H1 (cell line): ENCODE data around the gene FGR. TPM values are rescaled to one million over a fixed set of nuclear protein-coding genes. Genes with fewer than 3 reads are reported as not detected.
A peak's percentile ranks its signal among the peaks of the same experiment; 100 is the strongest.

Experiments
- CTCF ChIA-PET: fragments of 300-600 bp; sonication (Branson Sonifier 250); formaldehyde crosslinking; loops from one replicate; lab custom pipeline; 2021; ENCODE audit not compliant: partially characterized antibody; lab: Charles Lee
- POLR2A ChIA-PET: fragments of 300-600 bp; sonication (Branson Sonifier 250); formaldehyde crosslinking; loops from one replicate; lab custom pipeline; 2021; ENCODE audit warnings: inconsistent platforms; ENCODE audit not compliant: partially characterized antibody; lab: Charles Lee
- DNase-seq, 2 experiments: peaks; one replicate each; pipeline versions ENCODE4 v3.0.0 to v3.0.0-alpha.2; 2010 to 2022; ENCODE audit warnings: low spot score in 2 of 2, low read depth in 1 of 2, mixed read lengths in 1 of 2
- FAIRE-seq: peaks from 2 replicates; lab custom pipeline; 2011; peaks lifted over from hg19 to GRCh38; lab: Jason Lieb, UNC
- H2AFZ ChIP-seq: 2 replicates; pipeline ENCODE4 v1.8.1; 2012; ENCODE audit warnings: low read length, inconsistent platforms
- H2AK5ac ChIP-seq: 2 replicates; pipeline ENCODE4 v1.6.1; 2013; ENCODE audit warnings: low read depth, low read length
- H2BK120ac ChIP-seq: replicated peaks from 2 replicates; pipeline ENCODE3; 2013; ENCODE audit warnings: low read depth, low read length, inconsistent platforms
- H2BK12ac ChIP-seq: 2 replicates; pipeline ENCODE4 v1.6.1; 2013; ENCODE audit warnings: low read depth, low read length
- H2BK15ac ChIP-seq: 2 replicates; pipeline ENCODE4 v1.6.1; 2013; ENCODE audit warnings: low read length
- H2BK20ac ChIP-seq: 2 replicates; pipeline ENCODE4 v1.6.1; 2013; ENCODE audit warnings: low read length
- H2BK5ac ChIP-seq: 2 replicates; pipeline ENCODE4 v1.6.1; 2013; ENCODE audit warnings: low read depth, low read length
- H3K14ac ChIP-seq: 2 replicates; pipeline ENCODE4 v1.6.1; 2013; ENCODE audit warnings: inconsistent platforms; ENCODE audit not compliant: insufficient read length
- H3K18ac ChIP-seq: 2 replicates; pipeline ENCODE4 v1.6.1; 2013; ENCODE audit warnings: low read length; ENCODE audit errors: extremely low read depth
- H3K23ac ChIP-seq: 2 replicates; pipeline ENCODE4 v1.6.1; 2013; ENCODE audit warnings: inconsistent platforms; ENCODE audit not compliant: insufficient read length
- H3K23me2 ChIP-seq: 2 replicates; pipeline ENCODE4 v1.6.1; 2013; ENCODE audit warnings: low read depth, low read length
- H3K27ac ChIP-seq: 2 replicates; pipeline ENCODE4 v1.6.1; 2011; ENCODE audit warnings: low read depth, low read length, inconsistent platforms
- H3K27me3 ChIP-seq, 4 experiments: replicated peaks in 1 of 4; 1 replicate in 1 of 4; 2 replicates in 3 of 4; pipeline versions ENCODE4 v1.6.1 to v1.8.1; 2011 to 2013; ENCODE audit warnings: low read length in 3 of 4, mild to moderate bottlenecking in 3 of 4, inconsistent platforms in 2 of 4, mixed read lengths in 2 of 4, moderate library complexity in 1 of 4; ENCODE audit not compliant: control insufficient read depth in 3 of 4, insufficient read depth in 3 of 4; ENCODE audit errors: extremely low read depth in 1 of 4
- H3K36me3 ChIP-seq, 4 experiments: 2 replicates each; pipeline versions ENCODE4 v1.6.1 to v1.8.1; 2011 to 2013; ENCODE audit warnings: mild to moderate bottlenecking in 4 of 4, low read length in 3 of 4, moderate library complexity in 2 of 4, control low read depth in 1 of 4, inconsistent platforms in 1 of 4; ENCODE audit not compliant: insufficient read depth in 4 of 4, control insufficient read depth in 2 of 4
- H3K4ac ChIP-seq: replicated peaks from 2 replicates; pipeline ENCODE3; 2013; ENCODE audit warnings: low read length, low read depth, mixed read lengths, inconsistent platforms; ENCODE audit not compliant: insufficient read length
- H3K4me1 ChIP-seq, 4 experiments: replicated peaks in 1 of 4; 1 replicate in 1 of 4; 2 replicates in 3 of 4; pipeline versions ENCODE4 v1.6.1 to v1.8.1; 2011 to 2013; ENCODE audit warnings: low read length in 3 of 4, inconsistent platforms in 2 of 4, mixed read lengths in 1 of 4; ENCODE audit not compliant: insufficient read depth in 4 of 4, control insufficient read depth in 3 of 4
- H3K4me2 ChIP-seq, 2 experiments: 2 replicates each; pipeline versions ENCODE4 v1.6.1 to v1.8.1; 2011 to 2013; ENCODE audit warnings: low read depth in 2 of 2, low read length in 2 of 2, control low read depth in 1 of 2, inconsistent platforms in 1 of 2, mild to moderate bottlenecking in 1 of 2; ENCODE audit not compliant: insufficient read depth in 1 of 2
- H3K4me3 ChIP-seq, 4 experiments: fragments of 200-600, 300-600 bp in 1 of 4; sonication (generic), shearing (Covaris generic), sonication (Bioruptor Twin) in 1 of 4; 2 replicates each; pipeline versions ENCODE4 v1.5.1 to v1.8.1; 2011 to 2016; ENCODE audit warnings: low read length in 4 of 4, low read depth in 3 of 4, control low read depth in 2 of 4, inconsistent platforms in 2 of 4, mild to moderate bottlenecking in 2 of 4, mixed read lengths in 1 of 4, moderate library complexity in 1 of 4; ENCODE audit not compliant: insufficient read depth in 2 of 4; ENCODE audit errors: extremely low read depth in 1 of 4
- H3K56ac ChIP-seq: replicated peaks from 2 replicates; pipeline ENCODE3; 2013; ENCODE audit warnings: low read depth, mild to moderate bottlenecking, mixed read lengths, low read length, inconsistent platforms; ENCODE audit not compliant: insufficient read length
- H3K79me1 ChIP-seq: 2 replicates; pipeline ENCODE4 v1.6.1; 2013; ENCODE audit warnings: low read depth, low read length, control low read depth
- H3K79me2 ChIP-seq, 2 experiments: 2 replicates each; pipeline versions ENCODE4 v1.6.1 to v1.8.1; 2012 to 2013; ENCODE audit warnings: low read length in 2 of 2, mild to moderate bottlenecking in 2 of 2, inconsistent platforms in 1 of 2; ENCODE audit not compliant: insufficient read depth in 2 of 2, control insufficient read depth in 1 of 2
- H3K9ac ChIP-seq, 4 experiments: replicated peaks in 1 of 4; 1 replicate in 1 of 4; 2 replicates in 3 of 4; pipeline versions ENCODE4 v1.6.1 to v1.8.1; 2011 to 2013; ENCODE audit warnings: low read depth in 3 of 4, low read length in 3 of 4, control low read depth in 2 of 4, mild to moderate bottlenecking in 2 of 4, moderate library complexity in 2 of 4, inconsistent platforms in 1 of 4; ENCODE audit errors: extremely low read depth in 1 of 4
- H3K9me3 ChIP-seq, 2 experiments: 2 replicates each; pipeline versions ENCODE4 v1.6.1 to v1.8.1; 2012 to 2013; ENCODE audit warnings: mild to moderate bottlenecking in 2 of 2, moderate library complexity in 2 of 2, control low read depth in 1 of 2, inconsistent platforms in 1 of 2, low read depth in 1 of 2, low read length in 1 of 2, mixed read lengths in 1 of 2; ENCODE audit not compliant: insufficient read depth in 2 of 2
- H4K20me1 ChIP-seq, 2 experiments: replicated peaks in 1 of 2; 2 replicates each; pipeline versions ENCODE3 to v1.8.1; 2011 to 2013; ENCODE audit warnings: inconsistent platforms in 2 of 2, low read length in 2 of 2, mild to moderate bottlenecking in 1 of 2; ENCODE audit not compliant: insufficient read depth in 2 of 2, control insufficient read depth in 1 of 2
- H4K5ac ChIP-seq: 2 replicates; pipeline ENCODE4 v1.6.1; 2013; ENCODE audit warnings: low read length, low read depth, mixed read lengths, inconsistent platforms; ENCODE audit not compliant: insufficient read length
- H4K8ac ChIP-seq: 2 replicates; pipeline ENCODE4 v1.8.0; 2013; ENCODE audit warnings: mild to moderate bottlenecking, moderate library complexity, low read length, inconsistent platforms; ENCODE audit not compliant: insufficient read depth; ENCODE audit errors: extremely low read depth
- H4K91ac ChIP-seq: replicated peaks from 2 replicates; pipeline ENCODE3; 2013; ENCODE audit warnings: low read length, mixed read lengths, inconsistent platforms; ENCODE audit not compliant: insufficient read length
- CREB1 ChIP-seq: IDR thresholded peaks from 2 replicates; pipeline ENCODE4 v1.6.1; 2012; ENCODE audit warnings: inconsistent platforms
- JUN ChIP-seq: IDR thresholded peaks from 2 replicates; pipeline ENCODE4 v1.6.1; 2011; ENCODE audit warnings: low read depth, mild to moderate bottlenecking, improper control_type of control experiment, low read length
- RFX5 ChIP-seq: IDR thresholded peaks from 2 replicates; pipeline ENCODE4 v1.6.1; 2011; ENCODE audit warnings: low read depth, low read length, improper control_type of control experiment, borderline replicate concordance
- SIN3A ChIP-seq, 2 experiments: IDR thresholded peaks in 1 of 2; conservative IDR thresholded peaks in 1 of 2; 2 replicates each; pipeline ENCODE4 v1.6.1; 2011 to 2012; ENCODE audit warnings: low read length in 2 of 2, improper control_type of control experiment in 1 of 2, low read depth in 1 of 2, mild to moderate bottlenecking in 1 of 2
- SIRT6 ChIP-seq: IDR thresholded peaks from one replicate; pipeline ENCODE4 v1.7.1; 2012; ENCODE audit warnings: low read length, inconsistent platforms
- SRF ChIP-seq: IDR thresholded peaks from 2 replicates; pipeline ENCODE4 v1.6.1; 2011; ENCODE audit warnings: mild to moderate bottlenecking, low read depth, low read length, moderate library complexity
- WGBS, 2 experiments: shearing (Covaris generic) in 1 of 2; methylation state at CpG; one replicate each; pipeline versions ENCODE4 v1.1.6 to v1.1.7; 2013 to 2015; ENCODE audit warnings: low lambda C conversion rate in 2 of 2, mixed read lengths in 2 of 2, inconsistent platforms in 1 of 2, low coverage in 1 of 2, missing lambda C conversion rate in 1 of 2; ENCODE audit not compliant: insufficient replicate concordance in 2 of 2, insufficient coverage in 1 of 2, insufficient read length in 1 of 2; ENCODE audit errors: extremely low coverage in 1 of 2, missing lambda C conversion rate in 1 of 2; 5-methylcytosine and 5-hydroxymethylcytosine counted together
- polyA plus RNA-seq, 7 experiments: library from polyadenylated mRNA; depleted of rRNA in 3 of 7; stranded (reverse) in 5 of 7; unstranded in 2 of 7; fragments of >200 nt in 5 of 7; fragments of 200-250 nt in 2 of 7; gene quantifications; 1 replicate in 5 of 7; 2 replicates in 1 of 7; 4 replicates in 1 of 7; pipeline versions ENCODE4 v1.2.1 to v1.2.3, GENCODE V29; 2011 to 2013; ENCODE audit warnings: missing spikeins in 2 of 7, mixed read lengths in 2 of 7
- total RNA-seq: library from RNA; stranded (reverse); fragmentation: NEBNext Ultra II Directional; extraction: Animal tissue kit (Norgen Biotek cat#: 25700); gene quantifications from 2 replicates; pipeline ENCODE4 v1.2.1, GENCODE V29; 2021

Gene FGR
- total and polyA plus RNA-seq, 2 of the 8 experiments (the other 6 are each of a cell fraction or from before 2014, with no cell fraction given), result 0.22 to 0.95 TPM

DNA sequence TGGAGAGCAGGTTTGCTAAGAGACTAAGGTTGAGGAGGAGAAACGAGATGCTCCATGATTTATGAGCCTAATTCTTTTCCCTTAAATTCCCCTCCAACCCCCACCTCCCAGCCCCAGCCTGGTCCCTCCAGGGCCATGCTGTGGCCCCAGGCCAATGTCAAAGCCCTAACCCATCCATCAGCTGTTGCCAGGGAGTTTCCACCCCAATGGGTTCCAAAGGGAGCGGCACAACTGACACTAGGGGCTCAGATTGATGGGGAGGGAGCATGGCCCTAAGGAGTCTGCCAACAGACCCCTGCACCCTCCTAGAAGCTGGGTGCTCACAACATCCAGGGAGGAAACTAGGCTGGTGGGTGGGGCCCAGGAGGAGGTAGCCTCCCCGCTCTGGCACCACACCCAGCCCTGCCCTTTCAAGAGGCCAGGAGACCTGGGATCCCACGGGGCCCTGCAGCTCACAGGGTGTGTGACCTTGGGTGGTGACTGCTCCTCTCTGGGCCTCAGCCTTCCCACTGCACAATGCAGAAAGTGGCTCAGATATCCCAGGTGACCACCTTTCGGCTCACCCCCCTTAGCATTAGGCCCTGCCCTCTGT lies 44.0 kb downstream of the FGR start:
- Histone ChIP-seq H4K91ac (peak overlapping the region; percentile 17), H4K8ac (peak overlapping the region; percentile 38), H3K27ac (no peak overlapping the region), H3K18ac (0 out of 2 replicates have a peak overlapping the region, but pooled peaks have one; percentile 13), H2BK20ac (no peak overlapping the region), H2BK12ac (no peak overlapping the region), H3K4me3 (no peak overlapping the region), H3K79me2 (peaks cover 0 to 71% of the 10 kb centered on the region in 2 experiments; a peak in 2 of 4 replicates), H3K36me3 (peaks cover 0 to 7% (median 0%) of the 10 kb centered on the region in 4 experiments; a peak in 1 of 8 replicates), H3K23ac (no peak overlapping the region), H3K4me2 (no peak overlapping the region), H2AFZ (no peak overlapping the region), H4K5ac (no peak overlapping the region), H3K9ac (no peak overlapping the region), H2BK15ac (no peak overlapping the region), H3K79me1 (peaks cover 38% of the 10 kb centered on the region), H4K20me1 (peaks cover 10 to 36% of the 10 kb centered on the region in 2 experiments), H3K4ac (no peak overlapping the region), H3K9me3 (no peaks in the 10 kb centered on the region), H2BK5ac (peak overlapping the region; percentile 60; the same call in 1 of the 2 replicates), H3K27me3 (peaks cover 0 to 2% (median 0%) of the 10 kb centered on the region in 4 experiments; a peak in 1 of 7 replicates), H3K23me2 (peaks cover 10% of the 10 kb centered on the region; the same call in 1 of the 2 replicates), H3K56ac (no peak overlapping the region), H2BK120ac (no peak overlapping the region), H3K4me1 (peaks cover 12 to 52% (median 34%) of the 10 kb centered on the region in 4 experiments), H2AK5ac (no peak overlapping the region), H3K14ac (no peak overlapping the region)
- 82% methylated on average over 4 of the region's 5 CpGs; no CpG with 5 or more reads in 1 of the 2 experiments for WGBS, 2 experiments
- FAIRE-seq (no peak), DNase-seq (no peak)
- ChIA-PET POLR2A (interaction anchor here (0.5 to 13.5 kb wide), 3 partner anchors 10 to 32 kb away, joined by 3 to 355 read pairs (median 23); no protein-coding TSS in a partner anchor), CTCF (interaction anchor here (1.5 to 37.8 kb wide), 6 partner anchors 10 to 196 kb away, joined by 3 to 1807 read pairs (median 8); no protein-coding TSS in a partner anchor)
- TF ChIP-seq SIRT6, result no peak
- peak; percentile 84 for TF ChIP-seq RFX5
- TF ChIP-seq SRF, result no peak
- TF ChIP-seq JUN, result no peak
- TF ChIP-seq SIN3A (conservative IDR thresholded peaks at IDR 0.05 in 1 of 2, IDR thresholded peaks at IDR 0.05 in 1 of 2; ENCODE audit: low read depth in 1 of 2, low read length in 2 of 2), result no peak
- peak; percentile 49; the same call in 1 of the 2 replicates for TF ChIP-seq CREB1
